Omental fat pad (tissue), 4 donors: ENCODE measurements around the gene KCNK2. TPM values are rescaled to one million over a fixed set of nuclear protein-coding genes. Genes with fewer than 3 reads are reported as not detected.

Source experiments
- ATAC-seq: fragments of 150-250 bp; one replicate; pipeline ENCODE4 v1.9.1; 2016; ENCODE audit warnings: mild to moderate bottlenecking, moderate library complexity; ENCODE audit not compliant: low FRiP score
- DNase-seq: peaks from one replicate; pipeline ENCODE4 v3.0.0-alpha.2; 2019; ENCODE audit warnings: low spot score
- CTCF ChIP-seq, 3 donors: fragments of 450-650 bp; IDR thresholded peaks; one replicate each; pipeline ENCODE4 v1.5.1; 2016 to 2017; ENCODE audit warnings: antibody characterized with exemption in 3 of 3, mild to moderate bottlenecking in 3 of 3, moderate library complexity in 2 of 3
- total RNA-seq, 4 donors: library from RNA; depleted of rRNA; stranded (reverse); fragments of >200 nt; gene quantifications; one replicate each; pipeline ENCODE4 v1.1.0, GENCODE V29; 2016

KCNK2 gene
- total RNA-seq, 4 donors from 2014 or later: 0.48 to 4.7 (median 1.3) TPM

GRCh38 chr1:215076322-215076721 lies 6.2 kb upstream of the KCNK2 start:
- ATAC-seq: no peak
- no peak for DNase-seq
- TF ChIP-seq CTCF (IDR thresholded peaks at IDR 0.05): no peak

DNA sequence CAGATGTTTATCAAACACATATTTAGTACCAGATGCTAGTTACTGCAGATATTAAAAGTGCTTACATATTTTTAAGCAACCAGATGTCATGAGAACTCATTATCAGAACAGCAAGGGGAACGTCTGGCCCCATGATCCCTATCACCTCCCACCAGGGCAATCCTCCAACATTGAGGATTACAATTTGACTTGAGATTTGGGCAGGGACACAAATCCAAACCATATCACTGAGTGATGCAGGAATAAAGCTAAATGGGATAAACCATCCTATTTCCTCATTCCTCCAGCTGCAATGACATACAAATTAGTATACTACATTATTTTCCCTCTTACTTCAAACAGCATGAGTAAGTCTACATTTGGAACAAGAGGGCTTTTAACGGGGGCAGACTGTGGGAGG lies 3.1 kb upstream of the KCNK2 start:
- no peak for DNase-seq
- TF ChIP-seq CTCF (IDR thresholded peaks at IDR 0.05): no peak
- ATAC-seq: no peak

DNA sequence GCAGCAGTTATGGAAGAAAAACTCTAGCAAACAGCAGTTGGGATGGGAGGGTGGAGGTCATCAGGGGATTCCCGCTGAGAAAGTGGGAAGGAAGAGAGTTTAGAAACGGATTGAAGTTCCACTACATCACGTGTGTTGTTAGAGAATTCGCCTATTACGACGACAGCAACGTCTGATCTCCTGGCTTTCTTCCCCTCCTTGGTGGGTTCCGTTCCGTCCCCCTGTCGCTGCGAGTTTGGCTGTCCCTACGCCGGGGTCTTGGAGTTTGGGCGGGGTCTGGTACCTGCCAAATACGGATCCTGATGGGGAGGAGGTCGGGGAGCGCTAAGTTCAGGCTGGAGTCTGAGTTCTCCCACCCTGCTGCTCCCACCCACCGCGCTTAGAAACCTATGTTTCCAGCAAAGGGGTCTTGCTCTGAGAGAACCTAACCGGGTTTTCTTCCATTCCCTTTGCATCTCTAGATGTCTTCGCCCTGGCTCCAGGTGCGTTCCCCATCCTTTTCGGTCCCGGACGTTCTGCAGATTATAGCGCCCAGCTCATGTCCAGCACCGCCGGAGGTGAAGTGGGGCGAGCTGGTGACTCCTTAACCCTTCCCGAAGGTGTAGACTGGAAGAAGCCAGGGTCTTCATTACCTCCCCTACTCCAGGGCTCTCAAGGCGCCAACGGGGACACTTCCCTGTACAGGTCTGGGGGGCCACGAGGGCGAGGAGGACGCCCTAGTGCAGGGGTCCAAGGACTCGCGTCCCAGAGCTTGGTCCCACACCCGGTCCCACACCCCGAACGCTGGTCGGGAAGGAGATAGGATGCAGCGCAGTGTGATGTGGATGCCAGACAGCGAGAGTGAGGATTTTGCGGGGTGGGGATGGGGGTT lies 641 bp upstream of the KCNK2 start:
- no peak for DNase-seq
- peak; percentile 11 for ATAC-seq
- TF ChIP-seq CTCF (IDR thresholded peaks at IDR 0.05): no peak

DNA sequence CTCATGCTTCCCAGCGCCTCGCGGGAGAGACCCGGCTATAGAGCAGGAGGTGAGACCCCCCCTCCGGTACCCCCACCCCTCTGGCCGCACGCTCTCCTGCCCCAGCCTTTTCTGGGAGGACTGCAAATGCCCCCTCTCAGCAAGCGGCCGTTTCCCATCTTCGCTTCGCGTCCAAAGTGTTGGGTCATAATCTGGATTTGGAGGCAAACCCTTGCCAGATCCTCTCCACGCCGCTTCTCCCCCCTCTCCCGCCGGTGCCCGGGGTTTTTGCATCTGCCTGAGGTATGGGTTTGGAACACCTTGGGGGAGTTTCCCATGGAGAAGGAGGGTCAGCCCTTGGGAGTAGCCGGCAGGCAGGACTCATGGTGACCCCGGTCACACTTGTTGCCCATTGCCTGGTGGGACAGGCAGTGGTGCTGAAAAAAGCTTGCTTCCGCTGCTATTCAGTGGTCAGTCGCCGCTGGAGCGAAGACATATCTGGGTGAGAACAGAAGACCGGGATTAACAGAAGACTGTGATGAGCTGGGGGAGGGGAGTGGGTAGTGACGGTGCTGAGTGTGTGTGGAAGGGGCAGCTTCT lies 935 bp downstream of the KCNK2 start:
- TF ChIP-seq CTCF (IDR thresholded peaks at IDR 0.05): no peak
- no peak for DNase-seq
- no peak for ATAC-seq

DNA sequence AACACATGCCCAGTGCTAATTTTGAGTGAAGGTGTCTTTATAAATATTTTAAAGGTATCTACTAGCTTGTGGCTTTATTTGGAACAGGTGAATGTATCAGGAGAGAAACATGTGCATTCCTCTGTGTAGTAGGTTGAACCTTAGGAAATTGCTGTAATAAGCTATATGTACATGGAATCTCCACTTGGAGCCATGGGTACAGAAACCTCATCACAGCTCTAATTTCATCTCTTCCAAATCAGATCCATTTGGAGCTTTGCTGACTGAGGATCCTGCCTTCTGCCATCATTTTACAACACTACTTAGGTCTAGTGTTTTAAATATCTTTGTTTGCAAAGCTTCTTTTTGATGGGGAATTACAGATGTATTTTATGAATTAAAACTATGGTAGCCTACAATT lies 2.1 kb downstream of the KCNK2 start:
- no peak for TF ChIP-seq CTCF (IDR thresholded peaks at IDR 0.05)
- DNase-seq (no peak), ATAC-seq (no peak)

DNA sequence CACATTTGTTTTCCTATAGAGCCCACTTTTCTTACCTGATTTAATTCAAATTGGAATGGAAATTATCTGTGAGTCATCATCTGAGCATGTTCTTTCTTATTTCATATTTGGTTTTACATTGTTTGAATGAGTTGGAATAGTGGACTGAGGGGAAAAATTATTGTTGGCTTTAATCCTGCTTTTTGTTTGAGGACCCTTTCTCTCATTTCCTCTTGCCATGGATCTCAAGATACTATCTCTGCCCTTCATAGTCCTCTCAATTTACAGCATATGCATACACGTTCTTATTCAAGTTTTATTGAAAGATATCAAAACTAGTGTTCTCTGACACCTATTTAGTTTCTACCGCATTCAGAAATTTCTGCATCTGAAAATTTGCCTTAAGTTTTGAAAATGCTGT lies 5.1 kb downstream of the KCNK2 start:
- ATAC-seq: no peak
- no peak for DNase-seq
- TF ChIP-seq CTCF (IDR thresholded peaks at IDR 0.05): no peak

DNA sequence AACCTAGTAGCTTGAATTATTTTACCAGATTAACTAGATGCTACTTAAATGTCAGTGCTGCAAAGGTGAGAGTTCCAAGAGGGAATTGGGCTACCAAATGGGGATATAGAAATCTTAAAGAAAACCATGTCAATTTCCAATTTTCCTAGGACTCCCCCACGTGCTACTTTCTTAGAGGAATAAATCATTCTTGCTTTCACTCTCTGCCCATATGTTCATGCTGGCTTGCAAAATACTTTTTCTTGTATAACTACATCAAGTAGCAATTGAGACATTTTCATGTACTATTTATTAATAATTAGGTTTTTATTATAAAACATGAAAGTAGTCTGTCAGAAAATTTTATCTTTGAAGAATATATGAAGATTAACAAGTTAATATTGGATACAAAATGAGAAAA lies 11.8 kb downstream of the KCNK2 start:
- no peak for TF ChIP-seq CTCF (IDR thresholded peaks at IDR 0.05)
- DNase-seq (no peak), ATAC-seq (no peak)
